ENCODE results near the gene C1QB. TPM values are rescaled to one million over a fixed set of nuclear protein-coding genes. Genes with fewer than 3 reads are reported as not detected.
A peak's percentile ranks its signal among the peaks of the same experiment; 100 is the strongest.

C1QB gene
- not detected in 2 replicates for total RNA-seq (2014; rRNA removed; shearing (Covaris generic))
- not detected in 2 replicates for polyA plus RNA-seq (2015; cell fraction: cytosol; rRNA removed)
- not detected in 2 replicates for polyA plus RNA-seq (2015; cell fraction: nucleus; rRNA removed)

GRCh38 chr1:22652881-22653316 is at the start of gene C1QB:
TSS of gene C1QB (plus strand) at chr1:22653236. CDS start at chr1:22659463, 6,227 bp downstream.
- DNase-seq (ENCODE audit: low read depth), result no peak

GRCh38 chr1:22606161-22606560 is 46.9 kb upstream of the C1QB start:
- DNase-seq (ENCODE audit: low read depth), result no peak

DNA sequence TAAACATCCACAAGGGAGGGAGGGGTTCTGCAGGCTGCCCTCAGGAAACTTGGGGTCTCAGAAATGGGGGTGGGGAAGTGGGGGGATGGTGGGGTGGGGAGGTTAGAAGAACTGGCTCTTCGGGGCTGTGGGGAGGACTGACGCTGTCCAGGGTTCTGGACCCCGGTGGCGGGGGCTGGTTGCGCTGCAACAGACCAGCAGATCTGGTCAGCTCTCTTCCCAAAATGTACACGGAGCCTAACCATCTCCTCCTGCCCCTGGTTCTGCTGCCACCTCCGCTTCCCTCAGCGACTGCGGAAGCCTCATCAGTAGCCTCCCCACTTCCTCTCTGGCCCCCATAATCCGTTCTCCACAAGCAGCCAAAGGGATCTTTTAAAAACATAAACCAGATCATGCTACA is 45.9 kb upstream of the C1QB start:
- DNase-seq (ENCODE audit: low read depth), result no peak

- no peak for DNase-seq (ENCODE audit: low read depth)
These were observed 44.7 kb upstream of the C1QB start for GRCh38 chr1:22608361-22608760.

DNA sequence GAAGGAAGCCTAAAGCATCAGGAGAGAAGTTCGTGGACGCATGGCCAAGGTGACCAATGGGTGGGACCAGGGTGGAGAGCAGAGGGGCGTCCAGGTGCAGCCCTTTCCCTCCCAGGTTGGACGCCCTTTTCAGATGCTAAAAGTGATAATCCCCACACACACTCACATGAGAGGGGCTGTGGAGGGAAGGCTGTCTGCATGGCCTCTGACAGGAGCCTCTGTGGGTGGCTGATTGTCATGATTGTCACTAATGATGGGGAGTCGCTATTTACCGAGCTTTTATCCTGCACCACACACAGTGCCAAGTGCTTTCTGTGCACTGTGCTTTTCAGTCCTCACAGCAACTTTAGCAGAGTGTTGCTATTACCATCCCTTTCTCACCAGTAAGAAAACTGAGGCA is 43.7 kb upstream of the C1QB start:
- DNase-seq (ENCODE audit: low read depth), result no peak

DNA sequence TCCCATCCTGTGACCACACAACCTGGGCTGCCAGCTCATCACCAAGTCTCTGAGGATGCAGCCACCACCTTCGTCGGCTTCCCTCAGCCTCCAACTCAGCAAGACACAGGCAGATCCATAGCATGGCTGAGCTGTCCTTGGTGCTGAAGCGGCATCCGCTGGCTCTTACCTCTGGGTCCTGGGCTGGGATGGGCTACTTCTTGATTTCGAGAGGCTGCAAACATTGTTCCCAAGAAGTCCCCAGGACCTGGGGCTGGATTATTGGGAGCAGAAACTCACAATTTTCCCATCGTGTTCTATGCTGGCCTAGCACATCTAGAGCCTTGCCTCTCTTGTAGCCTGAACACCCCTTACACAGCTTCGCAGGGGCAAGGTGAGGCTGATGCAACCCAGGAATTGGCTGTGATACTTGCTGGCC is 41.5 kb upstream of the C1QB start:
- DNase-seq (ENCODE audit: low read depth), result peak; percentile 49

GRCh38 chr1:22612671-22613571 is 40.1 kb upstream of the C1QB start:
- DNase-seq (ENCODE audit: low read depth), result no peak

- DNase-seq (ENCODE audit: low read depth), result no peak
These were observed 39.5 kb upstream of the C1QB start for GRCh38 chr1:22613572-22613918.

DNA sequence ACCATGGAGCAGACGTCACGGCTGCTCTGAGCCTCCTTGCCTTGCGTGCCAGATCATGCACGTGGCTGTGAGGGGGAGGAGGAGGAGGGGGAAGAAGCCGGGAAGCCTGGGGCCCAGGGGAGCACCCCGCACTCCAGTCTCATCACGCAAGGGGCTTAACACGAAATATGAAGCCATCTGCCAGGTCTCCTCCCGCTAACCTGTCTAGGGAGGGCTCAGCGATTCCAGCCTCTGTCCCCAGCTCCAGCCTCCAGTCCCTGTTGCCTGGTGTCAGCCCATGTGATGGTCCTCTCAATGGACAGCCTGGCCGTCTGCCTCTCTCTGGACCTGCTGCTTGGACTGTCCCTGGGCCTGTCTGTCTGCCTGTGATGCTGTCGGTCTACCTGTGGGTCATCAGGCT is 39.1 kb upstream of the C1QB start:
- no peak for DNase-seq (ENCODE audit: low read depth)

DNA sequence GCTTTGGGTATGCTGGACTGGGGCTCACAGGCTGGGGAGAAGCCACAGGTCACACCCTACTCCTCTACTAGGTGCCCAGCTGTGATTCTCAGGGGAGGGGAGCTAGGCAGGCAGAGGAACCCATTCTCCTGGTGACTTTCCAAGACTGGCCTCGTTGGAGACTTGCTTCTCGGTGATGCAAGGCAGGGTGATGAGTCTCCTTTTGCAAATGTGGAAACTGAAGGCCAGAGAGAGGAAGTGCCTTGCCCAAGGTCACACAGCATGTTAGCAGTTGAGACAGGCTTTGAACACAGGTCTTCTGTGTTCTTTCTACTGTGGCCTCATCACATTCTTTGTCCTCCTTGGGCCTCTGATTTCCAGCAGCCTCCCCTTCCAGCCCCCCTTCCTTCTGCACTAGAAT is 37.1 kb upstream of the C1QB start:
- DNase-seq (ENCODE audit: low read depth), result no peak

DNA sequence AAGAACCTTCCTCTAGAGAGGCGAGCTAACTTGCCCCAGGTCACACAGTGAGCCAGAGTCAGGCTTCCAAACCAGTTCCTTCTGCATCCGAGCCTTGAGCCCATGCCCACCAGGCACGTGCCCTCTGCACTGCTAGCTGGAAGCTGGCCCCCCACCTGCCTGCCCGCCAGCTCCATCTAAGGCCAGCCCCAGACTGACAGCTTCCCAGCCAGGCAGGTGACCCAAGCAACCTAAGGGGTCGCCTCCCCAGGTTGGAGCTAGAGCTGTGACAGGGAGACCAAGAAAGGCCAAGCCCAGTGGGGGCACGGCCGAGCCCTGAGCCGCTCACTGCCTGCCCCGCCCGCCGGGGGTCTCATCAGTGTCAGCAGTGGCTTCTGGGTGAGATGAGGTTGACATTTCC is 36.5 kb upstream of the C1QB start:
- no peak for DNase-seq (ENCODE audit: low read depth)

- no peak for DNase-seq (ENCODE audit: low read depth)
These were observed 35.0 kb upstream of the C1QB start for GRCh38 chr1:22618056-22618455.

DNA sequence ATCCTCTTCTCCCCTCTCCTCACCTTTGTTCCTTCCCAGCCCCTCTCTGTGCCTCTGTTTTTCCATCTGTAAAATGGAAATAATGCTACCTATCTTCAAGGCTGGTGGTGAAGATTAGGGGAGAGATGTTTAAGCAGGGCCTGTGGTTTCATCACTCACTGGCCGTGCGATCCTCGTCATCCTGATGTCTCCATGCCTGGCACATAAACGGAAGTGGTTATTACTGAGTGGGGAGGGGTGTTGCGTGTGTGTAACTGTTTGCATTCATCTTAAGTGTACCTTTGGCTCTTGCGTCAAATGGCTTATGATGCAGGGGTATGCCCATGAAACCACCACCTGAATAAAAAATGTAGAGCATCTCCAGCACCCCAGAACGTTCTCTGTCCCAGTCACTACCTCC is 33.8 kb upstream of the C1QB start:
- peak; percentile 49 for DNase-seq (ENCODE audit: low read depth)

DNA sequence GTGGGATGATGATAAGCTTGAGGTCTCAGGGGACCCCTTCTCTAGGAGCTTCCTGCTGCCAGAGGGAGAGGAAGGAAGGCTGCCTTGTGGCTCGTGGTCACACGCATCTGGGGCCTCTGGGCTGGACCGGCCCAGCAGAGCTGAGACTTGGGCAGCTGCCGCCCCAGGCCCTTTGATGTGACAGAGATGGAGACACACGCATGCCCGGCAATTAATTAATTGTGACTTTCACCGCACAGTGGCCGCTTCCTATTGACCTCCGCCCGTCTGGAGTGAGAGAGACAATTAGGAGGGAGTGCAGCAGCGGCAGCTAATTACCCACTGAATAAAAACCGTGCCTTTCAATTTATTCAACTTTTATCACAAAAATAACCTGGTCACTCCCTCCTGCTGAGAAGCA is 33.2 kb upstream of the C1QB start:
- DNase-seq (ENCODE audit: low read depth), result no peak

GRCh38 chr1:22621761-22622160 is 31.3 kb upstream of the C1QB start:
- no peak for DNase-seq (ENCODE audit: low read depth)

- no peak for DNase-seq (ENCODE audit: low read depth)
These were observed 27.6 kb upstream of the C1QB start for GRCh38 chr1:22625262-22625925.

DNA sequence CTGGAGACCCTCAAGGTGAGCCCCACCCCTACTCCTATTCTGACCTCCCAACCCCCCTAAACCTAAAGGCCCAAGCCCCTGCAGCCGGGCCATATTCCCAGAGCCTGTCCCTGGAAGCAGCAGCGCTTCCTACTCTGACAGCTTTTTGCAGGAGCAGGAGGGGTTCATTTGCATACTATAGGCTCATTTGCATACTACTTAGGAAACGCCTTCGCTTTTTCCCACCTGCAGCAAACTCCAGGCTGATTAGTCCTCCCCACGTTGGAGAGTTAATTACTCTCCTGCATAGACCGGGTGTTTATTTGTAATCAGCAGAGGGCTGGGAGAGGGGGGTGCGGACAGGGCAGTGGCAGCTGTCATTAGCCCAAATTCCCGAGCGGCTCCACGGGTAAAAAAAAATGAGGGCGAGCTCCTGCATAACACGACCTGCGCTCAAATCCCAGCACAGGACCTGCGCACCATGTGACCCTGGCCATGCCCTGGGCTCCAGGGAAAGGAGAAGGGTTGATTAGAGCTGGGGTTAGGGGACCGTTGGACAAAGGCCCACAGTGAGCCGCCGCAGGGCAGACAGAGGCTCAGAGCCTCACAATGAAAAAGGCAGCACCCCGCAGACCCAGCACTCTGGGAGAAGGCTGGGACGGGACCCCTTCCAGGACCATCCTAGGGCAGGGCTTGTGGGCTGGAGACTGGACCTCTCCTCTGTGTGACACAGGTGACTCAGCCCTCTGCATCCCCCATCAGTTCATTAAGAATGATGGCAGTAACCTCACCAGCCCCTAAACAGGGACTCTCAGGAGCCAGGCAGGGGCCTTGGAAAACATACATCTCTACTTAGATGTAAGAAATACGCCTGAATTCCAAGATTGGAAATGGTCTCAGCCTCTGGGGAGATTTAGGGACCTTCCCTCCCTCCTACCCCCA is 26.5 kb upstream of the C1QB start:
- DNase-seq (ENCODE audit: low read depth), result no peak

DNA sequence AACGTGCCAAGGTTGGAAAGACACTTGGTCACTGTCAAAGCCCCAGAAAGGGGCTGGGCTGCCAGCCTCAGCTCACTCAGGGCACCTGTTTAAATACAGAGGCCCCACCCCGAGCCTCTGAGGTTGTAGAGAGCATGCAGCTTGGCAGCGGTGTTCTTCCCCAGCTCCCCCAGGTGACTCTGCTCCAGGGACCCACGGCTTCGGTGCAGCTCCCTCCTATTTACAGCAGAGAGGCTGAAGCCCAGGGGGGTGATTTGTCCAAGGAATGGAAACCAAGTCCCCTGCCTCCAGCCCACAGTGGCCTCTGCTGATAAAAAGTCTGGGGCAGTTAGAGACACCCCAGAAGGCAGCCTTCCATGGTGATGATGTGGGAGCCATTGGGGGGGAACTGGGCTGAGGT is 25.7 kb upstream of the C1QB start:
- DNase-seq (ENCODE audit: low read depth), result no peak

GRCh38 chr1:22628698-22629444 is 24.2 kb upstream of the C1QB start:
- DNase-seq (ENCODE audit: low read depth), result no peak

GRCh38 chr1:22629886-22630285 is 23.1 kb upstream of the C1QB start:
- DNase-seq (ENCODE audit: low read depth), result no peak
